Stimulated activated CD4-positive, alpha-beta T cell treated with anti-CD3 and anti-CD28 coated beads, Interleukin-15, amount 100 ng/mL, for 1 hour (primary cell): ENCODE measurements around the gene COL26A1.
"Not testable (repeated sequence)": the region's sequence is repeated elsewhere in the genome, so short reads cannot be mapped to it uniquely, and the experiment has no call there.

Experiments used
- DNase-seq, 2 donors: peaks; one replicate each; pipeline ENCODE4 v3.0.0-alpha.2; 2020; ENCODE audit warnings: low read depth in 1 of 2, low spot score in 1 of 2

Gene COL26A1

GRCh38 chr7:101547916-101548661 is 185.4 kb downstream of the COL26A1 start:
- DNase-seq = no peak

DNA sequence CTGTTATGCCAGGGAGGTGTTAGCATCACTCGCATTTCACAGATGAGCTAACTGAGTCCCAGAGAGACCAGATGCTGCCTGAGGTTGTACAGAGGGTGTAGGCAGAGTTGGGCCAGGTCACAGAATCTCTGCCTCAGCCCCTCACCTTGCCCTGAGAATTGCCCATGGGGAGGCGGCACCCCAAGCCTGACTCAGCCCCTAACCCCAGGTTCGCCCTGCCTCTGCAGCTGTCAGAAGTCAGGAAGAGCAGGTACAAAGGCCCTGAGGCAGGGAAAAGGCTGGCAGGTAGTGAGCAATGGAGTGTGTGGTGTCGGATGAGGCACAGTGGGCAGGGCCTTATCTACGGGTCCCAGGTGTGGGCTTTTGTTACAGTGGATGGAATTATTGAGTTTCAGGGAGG is 187.1 kb downstream of the COL26A1 start:
- no peak for DNase-seq

GRCh38 chr7:101550641-101551541 is 188.2 kb downstream of the COL26A1 start:
- DNase-seq = no peak

- no peak for DNase-seq
Observed at GRCh38 chr7:101553018-101553770, 190.5 kb downstream of the COL26A1 start.

DNA sequence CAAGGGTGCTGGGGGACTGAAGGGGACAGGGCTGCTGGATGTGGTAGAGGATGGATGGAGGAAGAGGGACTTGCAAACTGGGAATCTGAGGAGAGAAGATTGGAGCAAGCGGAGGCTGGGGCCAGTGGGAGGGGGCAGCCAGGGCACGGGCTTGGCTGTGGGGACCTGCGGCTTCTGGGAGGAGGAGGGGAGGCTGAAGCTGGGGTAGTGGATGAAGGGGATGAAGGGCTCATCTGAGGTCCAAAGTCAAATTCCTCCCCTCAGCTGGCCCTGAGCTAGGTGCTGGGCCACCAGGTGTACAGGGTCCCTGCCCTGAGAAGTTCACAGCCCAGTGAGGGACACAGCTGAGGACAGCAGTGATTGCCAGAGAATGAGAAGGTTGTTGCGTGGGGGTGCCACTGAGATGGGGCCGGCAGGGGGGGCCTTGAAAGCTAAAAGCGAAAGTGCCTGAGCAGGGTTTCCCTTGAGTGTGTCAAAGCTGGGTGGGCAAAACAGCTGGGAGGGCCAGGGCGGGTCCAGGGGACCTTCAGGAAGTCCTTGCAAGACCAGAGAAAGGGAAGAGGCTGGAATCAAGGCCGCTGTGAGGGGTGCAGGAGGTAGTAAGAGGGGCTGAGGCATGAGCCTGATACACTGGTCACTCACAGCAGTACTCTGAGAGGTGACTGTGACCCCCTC is 191.2 kb downstream of the COL26A1 start:
- DNase-seq = no peak

GRCh38 chr7:101554584-101555268 is 192.1 kb downstream of the COL26A1 start:
- no peak for DNase-seq

DNA sequence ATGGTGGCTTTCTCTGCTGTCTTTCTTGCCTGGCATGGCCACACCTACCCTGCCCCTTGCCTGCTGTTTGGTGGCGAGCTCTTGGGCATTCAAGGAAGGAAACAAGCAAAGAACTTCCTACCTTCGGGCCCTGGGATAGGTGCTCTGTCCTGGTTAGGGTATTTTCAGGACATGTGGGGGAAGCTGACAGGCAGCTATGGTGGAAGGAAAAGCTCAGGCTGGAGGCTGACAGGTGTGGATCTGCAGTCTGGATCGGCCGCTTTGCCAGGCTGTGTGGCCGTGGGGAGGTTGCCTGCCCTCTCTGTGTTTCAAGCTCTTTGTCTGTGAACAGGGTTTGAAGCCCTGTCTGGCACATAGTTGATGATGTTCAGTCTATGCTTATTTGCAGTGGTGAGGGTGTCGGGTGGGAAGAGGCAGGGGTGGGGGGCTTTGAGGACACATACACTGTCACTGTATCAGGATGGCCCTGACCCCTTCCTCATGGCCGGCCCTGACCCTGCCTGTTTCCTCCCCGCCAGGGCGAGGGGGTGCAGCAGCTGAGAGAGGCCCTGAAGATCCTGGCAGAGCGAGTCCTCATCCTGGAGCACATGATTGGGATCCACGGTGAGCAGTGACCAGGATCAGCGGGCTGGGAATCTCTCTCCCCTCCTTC is 192.7 kb downstream of the COL26A1 start:
- no peak for DNase-seq

- no peak for DNase-seq
Observed at GRCh38 chr7:101555921-101556275, 193.2 kb downstream of the COL26A1 start.

GRCh38 chr7:101556453-101556968 is 193.8 kb downstream of the COL26A1 start:
- DNase-seq = no peak

DNA sequence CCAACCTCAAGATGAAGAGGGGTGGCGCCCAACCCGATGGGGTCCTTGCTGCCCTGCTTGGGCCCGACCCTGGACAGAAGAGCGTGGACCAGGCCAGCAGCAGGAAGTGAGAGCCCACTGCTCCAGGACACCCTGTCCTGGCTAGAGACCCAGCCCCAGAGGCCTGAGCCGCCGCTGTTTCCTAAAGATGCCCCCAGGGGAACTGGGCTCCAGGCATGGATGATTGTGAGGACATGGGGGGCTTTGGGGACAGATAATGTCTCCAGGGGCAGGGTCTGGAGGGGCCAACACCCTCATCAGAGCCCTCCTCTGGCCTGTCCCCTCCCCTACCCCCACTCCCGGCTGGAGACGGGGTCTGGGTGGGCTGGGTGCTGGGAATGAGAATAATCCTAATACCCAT is 194.7 kb downstream of the COL26A1 start:
- no peak for DNase-seq

DNA sequence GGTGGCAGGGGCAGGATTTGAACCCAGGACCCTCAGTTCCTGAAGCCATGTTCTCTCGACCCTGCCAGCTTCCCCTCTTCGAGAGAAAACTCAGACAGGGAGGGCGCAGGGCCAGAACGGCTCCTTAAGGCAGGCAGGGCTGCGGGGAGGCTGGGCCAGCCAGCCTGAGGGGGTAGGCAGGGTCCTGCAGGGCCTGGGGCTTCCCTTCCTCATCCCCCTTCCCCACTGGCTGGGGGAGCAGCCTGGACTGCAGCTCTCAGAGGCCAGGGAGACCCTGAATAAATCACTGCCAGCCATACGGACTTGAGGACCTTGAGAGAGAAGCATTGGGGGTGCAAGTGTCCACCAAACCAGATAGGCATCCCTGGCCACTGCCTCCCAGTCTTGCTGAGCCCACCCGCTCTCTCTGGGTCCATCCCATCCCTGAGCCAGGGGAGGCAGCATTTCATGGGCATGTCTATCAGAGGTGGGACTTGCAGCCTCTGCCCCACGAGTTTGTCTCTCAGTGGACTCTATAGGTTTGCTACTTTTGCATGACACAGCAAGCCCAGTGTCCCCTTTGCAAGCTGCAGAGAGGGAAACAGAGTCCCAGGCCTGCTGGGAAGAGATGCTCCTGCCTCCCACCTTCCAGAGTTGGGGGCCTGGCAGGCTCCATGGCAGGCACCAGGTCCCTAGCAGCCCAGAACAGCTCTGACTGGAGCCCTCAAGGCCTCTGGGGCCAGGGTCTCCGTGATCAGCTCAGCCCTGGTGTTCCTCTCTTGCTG is 195.5 kb downstream of the COL26A1 start:
- no peak for DNase-seq

- no peak for DNase-seq
Observed at GRCh38 chr7:101558742-101559325, 196.2 kb downstream of the COL26A1 start.

DNA sequence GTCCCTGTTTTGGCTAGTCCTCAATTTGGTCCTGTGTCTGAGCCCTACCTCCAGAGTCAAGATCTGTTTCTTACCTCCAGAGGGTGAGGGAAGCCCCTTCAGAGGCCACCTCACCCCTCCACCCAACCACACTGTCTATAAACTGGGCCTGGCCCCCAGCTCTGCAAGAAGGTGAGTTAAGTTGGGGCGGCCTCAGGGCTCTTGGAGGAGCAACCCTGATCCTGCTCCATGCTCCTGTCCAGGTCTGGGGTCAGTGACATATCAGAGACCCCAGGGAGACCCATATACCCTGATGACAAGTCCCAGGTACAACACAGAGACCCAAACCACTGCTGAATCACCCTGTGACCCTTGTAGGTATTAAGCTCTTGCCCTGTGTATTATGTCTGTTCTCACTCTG is 196.9 kb downstream of the COL26A1 start:
- DNase-seq = no peak

DNA sequence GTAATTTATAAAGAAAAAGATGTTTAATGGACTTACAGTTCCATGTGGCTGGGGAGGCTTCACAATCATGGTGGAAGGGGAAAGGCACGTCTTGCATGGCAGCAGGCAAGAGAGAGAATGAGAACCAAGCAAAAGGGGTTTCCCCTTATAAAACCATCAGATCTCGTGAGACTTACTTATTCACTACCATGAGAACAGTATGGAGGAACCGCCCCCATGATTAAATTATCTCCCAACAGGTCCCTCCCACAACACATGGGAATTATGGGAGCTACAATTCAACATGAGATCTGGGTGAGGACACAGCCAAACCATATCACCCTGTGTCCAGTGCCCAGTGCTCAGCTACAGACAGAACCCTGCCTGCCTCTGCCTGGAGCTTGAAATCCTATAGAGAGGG is 197.3 kb downstream of the COL26A1 start:
- not testable (repeated sequence) for DNase-seq

DNA sequence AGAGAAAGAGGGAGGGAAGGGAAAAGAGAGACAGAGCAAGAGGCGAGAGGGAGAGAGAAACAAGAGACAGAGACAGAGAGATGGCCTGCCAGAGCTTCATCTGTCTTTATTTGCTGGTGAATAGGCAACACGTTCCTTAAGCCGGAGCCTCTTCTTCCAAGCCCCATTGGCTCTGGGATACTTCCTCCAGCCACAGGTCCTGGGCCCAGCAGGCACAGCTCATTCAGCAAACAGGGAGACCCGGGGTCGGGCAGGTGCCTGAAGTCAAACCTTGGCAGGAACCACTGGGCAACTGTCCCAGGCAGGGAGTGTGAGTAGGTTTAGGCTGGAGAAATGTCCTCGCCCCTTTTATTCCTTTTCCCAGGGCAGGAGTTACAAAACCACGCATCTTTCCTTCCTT is 198.2 kb downstream of the COL26A1 start:
- DNase-seq = no peak

DNA sequence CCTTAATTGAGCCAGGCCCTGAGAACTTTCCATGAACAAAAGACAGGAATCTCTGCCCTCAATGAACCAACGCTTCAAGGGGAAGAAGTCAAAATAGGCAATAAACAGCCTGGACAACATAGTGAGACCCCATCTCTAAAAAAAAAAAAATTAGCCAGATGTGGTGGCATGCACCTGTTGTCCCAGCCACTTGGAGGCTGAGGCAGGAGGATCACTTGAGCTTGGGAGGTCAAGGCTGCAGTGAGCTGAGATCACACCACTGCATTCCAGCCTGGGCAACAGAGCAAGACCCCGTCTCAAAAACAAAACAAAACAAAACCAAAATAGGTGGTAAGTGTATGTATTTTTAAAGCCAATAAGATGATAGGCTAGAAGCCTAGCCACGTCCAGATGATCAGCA is 198.6 kb downstream of the COL26A1 start:
- DNase-seq = not testable (repeated sequence)

DNA sequence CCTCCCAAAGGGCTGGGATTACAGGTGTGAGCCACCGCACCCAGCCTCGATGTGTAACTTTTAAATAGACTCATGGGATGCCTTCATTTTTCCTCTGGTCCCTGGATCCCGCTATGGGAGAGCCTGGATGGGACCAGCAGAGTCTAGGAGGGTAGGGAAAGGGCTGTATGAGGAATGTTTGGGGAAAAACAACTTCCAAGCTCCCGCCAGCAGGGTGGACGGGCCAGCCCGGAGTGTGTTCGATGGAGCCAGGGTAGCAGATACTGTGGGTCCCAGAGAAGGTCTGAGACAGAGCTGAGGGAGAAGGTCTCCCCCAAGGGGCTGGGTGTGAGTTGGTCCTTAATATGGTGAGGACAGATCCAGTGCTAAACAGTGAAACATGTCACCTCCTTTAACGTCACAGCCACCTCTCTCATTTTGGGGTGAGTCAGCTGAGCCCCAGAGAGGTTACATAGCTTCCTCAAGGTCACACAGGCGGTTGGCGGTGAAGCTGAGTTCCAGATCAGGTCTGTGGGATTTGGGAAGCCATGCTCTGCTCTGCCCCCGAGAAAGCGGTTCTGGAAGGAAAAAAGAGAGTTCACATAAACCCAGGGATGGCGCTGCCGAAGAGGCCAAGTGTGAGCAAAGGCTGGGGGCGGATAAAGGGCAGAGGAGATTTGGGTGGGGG is 200.0 kb downstream of the COL26A1 start:
- DNase-seq = no peak
